Gastroesophageal sphincter (tissue), 3 donors: Measurements from ENCODE around the gene SDR42E1.

Source experiments
- EP300 ChIP-seq: sonication (generic); formaldehyde crosslinking; IDR thresholded peaks from one replicate; pipeline ENCODE4 v1.6.1; 2017; ENCODE audit warnings: antibody characterized with exemption, mild to moderate bottlenecking
- POLR2A ChIP-seq, 2 donors: fragments of 450-650 bp; IDR thresholded peaks; one replicate each; pipeline ENCODE4 v1.6.1; 2017; ENCODE audit warnings: antibody characterized with exemption in 2 of 2, mild to moderate bottlenecking in 2 of 2, moderate library complexity in 1 of 2
- TF ChIP-seq, protein P1 (sequence below), 4 experiments: fragments of 200-600 bp in 2 of 4; fragments of 450-650 bp in 2 of 4; sonication (generic) in 1 of 4; IDR thresholded peaks; one replicate each; pipeline ENCODE4 v1.5.1; 2017 to 2019; ENCODE audit warnings: antibody characterized with exemption in 4 of 4, mild to moderate bottlenecking in 2 of 4, moderate library complexity in 2 of 4

DNA sequence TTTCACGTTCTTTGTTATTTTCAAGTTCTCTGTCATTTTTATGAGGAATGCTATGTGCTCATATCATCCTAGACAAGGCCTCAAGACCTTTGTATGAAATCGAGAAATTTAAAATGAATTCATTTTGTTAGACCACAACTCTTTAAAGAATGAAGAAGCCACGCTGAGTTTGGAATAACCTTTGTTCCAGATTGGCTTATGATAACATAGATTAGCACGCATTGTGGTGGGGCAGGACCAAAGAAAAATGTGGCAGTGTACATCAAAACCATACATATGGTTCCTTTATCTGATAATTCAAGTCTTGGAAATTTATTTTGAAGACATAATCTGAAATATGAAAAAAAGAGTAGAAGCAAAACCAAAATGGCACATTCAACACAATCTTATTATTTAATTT, 26.0 kb upstream of the SDR42E1 start:
- TF ChIP-seq EP300 (no peak), POLR2A (IDR thresholded peaks at IDR 0.05) (no peak)
- TF ChIP-seq, protein P1, sequence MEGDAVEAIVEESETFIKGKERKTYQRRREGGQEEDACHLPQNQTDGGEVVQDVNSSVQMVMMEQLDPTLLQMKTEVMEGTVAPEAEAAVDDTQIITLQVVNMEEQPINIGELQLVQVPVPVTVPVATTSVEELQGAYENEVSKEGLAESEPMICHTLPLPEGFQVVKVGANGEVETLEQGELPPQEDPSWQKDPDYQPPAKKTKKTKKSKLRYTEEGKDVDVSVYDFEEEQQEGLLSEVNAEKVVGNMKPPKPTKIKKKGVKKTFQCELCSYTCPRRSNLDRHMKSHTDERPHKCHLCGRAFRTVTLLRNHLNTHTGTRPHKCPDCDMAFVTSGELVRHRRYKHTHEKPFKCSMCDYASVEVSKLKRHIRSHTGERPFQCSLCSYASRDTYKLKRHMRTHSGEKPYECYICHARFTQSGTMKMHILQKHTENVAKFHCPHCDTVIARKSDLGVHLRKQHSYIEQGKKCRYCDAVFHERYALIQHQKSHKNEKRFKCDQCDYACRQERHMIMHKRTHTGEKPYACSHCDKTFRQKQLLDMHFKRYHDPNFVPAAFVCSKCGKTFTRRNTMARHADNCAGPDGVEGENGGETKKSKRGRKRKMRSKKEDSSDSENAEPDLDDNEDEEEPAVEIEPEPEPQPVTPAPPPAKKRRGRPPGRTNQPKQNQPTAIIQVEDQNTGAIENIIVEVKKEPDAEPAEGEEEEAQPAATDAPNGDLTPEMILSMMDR (IDR thresholded peaks at IDR 0.05): no peak
